Hematopoietic multipotent progenitor cell treated with erythropoietin and hydrocortisone succinate and interleukin-3 and kit ligand, for 8 days (in vitro differentiated cells): Measurements from ENCODE around the gene TBX2.
A peak's percentile ranks its signal among the peaks of the same experiment; 100 is the strongest.
"Not testable (repeated sequence)": the region's sequence is repeated elsewhere in the genome, so short reads cannot be mapped to it uniquely, and the experiment has no call there.

Experiments used
- DNase-seq: peaks from one replicate; pipeline ENCODE4 v3.0.0-alpha.2; 2015

Gene TBX2

GRCh38 chr17:61440697-61441096, 41.1 kb downstream of the TBX2 start:
- DNase-seq = no peak

- DNase-seq = not testable (repeated sequence)
Observed at GRCh38 chr17:61441507-61441906, 41.9 kb downstream of the TBX2 start.

GRCh38 chr17:61442136-61442775, 42.6 kb downstream of the TBX2 start:
- no peak for DNase-seq

GRCh38 chr17:61442878-61443474, 43.3 kb downstream of the TBX2 start:
- no peak for DNase-seq

- no peak for DNase-seq
Observed at GRCh38 chr17:61443475-61443882, 43.8 kb downstream of the TBX2 start.

GRCh38 chr17:61444075-61444474, 44.4 kb downstream of the TBX2 start:
- no peak for DNase-seq

GRCh38 chr17:61444831-61445230, 45.2 kb downstream of the TBX2 start:
- DNase-seq = no peak

- no peak for DNase-seq
Observed at GRCh38 chr17:61447358-61447757, 47.7 kb downstream of the TBX2 start.

GRCh38 chr17:61448042-61448441, 48.4 kb downstream of the TBX2 start:
- DNase-seq = no peak

- DNase-seq = not testable (repeated sequence)
Observed at GRCh38 chr17:61449140-61449539, 49.5 kb downstream of the TBX2 start.

- DNase-seq = no peak
Observed at GRCh38 chr17:61449707-61450640, 50.3 kb downstream of the TBX2 start.

- no peak for DNase-seq
Observed at GRCh38 chr17:61450641-61451537, 51.2 kb downstream of the TBX2 start.

- DNase-seq = no peak
Observed at GRCh38 chr17:61451538-61452300, 52.1 kb downstream of the TBX2 start.

GRCh38 chr17:61452301-61453290, 53.0 kb downstream of the TBX2 start, which contains the start of gene TBX4:
Gene TBX4, plus strand, starts transcription at chr17:61452422. Its CDS starts 4,069 bp downstream, at chr17:61456491.
- no peak for DNase-seq

- peak; percentile 10 for DNase-seq
Observed at GRCh38 chr17:61453566-61454380, 54.1 kb downstream of the TBX2 start.

- DNase-seq = no peak
Observed at GRCh38 chr17:61454381-61455323, 55.0 kb downstream of the TBX2 start.

GRCh38 chr17:61455324-61456060, 55.8 kb downstream of the TBX2 start:
- DNase-seq = no peak
